Caco-2 (cell line): ENCODE results near the gene CFAP61. TPM values are rescaled to one million over a fixed set of nuclear protein-coding genes. Genes with fewer than 3 reads are reported as not detected.
"Not testable (repeated sequence)": the region's sequence is repeated elsewhere in the genome, so short reads cannot be mapped to it uniquely, and the experiment has no call there.

Source experiments
- BruUV-seq: library from RNA; stranded (reverse); fragments of 400-500 nt; replicated peaks from 2 replicates; lab custom pipeline; 2021; lab: Mats Ljungman, UMichigan
- CTCF ChIA-PET: fragments of 300-600 bp; sonication (Branson Sonifier 250); formaldehyde crosslinking; loops from one replicate; lab custom pipeline; 2022; ENCODE audit warnings: antibody characterized with exemption; lab: Charles Lee
- POLR2A ChIA-PET: fragments of 300-600 bp; sonication (Branson Sonifier 250); formaldehyde crosslinking; loops from one replicate; lab custom pipeline; 2022; ENCODE audit warnings: antibody characterized with exemption; lab: Charles Lee
- DNase-seq, 2 experiments: peaks; one replicate each; pipeline versions ENCODE4 v3.0.0 to v3.0.0-alpha.2; 2020 to 2022
- H3K27me3 ChIP-seq: replicated peaks from 2 replicates; pipeline ENCODE4 v1.6.0; 2011; ENCODE audit warnings: low read length; ENCODE audit not compliant: control insufficient read depth, insufficient read depth
- H3K36me3 ChIP-seq: 2 replicates; pipeline ENCODE4 v1.5.1; 2011; ENCODE audit warnings: low read length; ENCODE audit not compliant: control insufficient read depth, insufficient read depth
- H3K4me1 ChIP-seq: fragments of 250-450 bp; sonication (Bioruptor Pico); 2 replicates; pipeline ENCODE4 v1.5.1; 2020; ENCODE audit warnings: mild to moderate bottlenecking
- H3K4me3 ChIP-seq: 2 replicates; pipeline ENCODE4 v1.5.1; 2011; ENCODE audit warnings: low read depth, mild to moderate bottlenecking, control low read depth, low read length
- H3K9me3 ChIP-seq: fragments of 250-450 bp; sonication (Bioruptor Pico); 2 replicates; pipeline ENCODE4 v1.5.1; 2020; ENCODE audit warnings: mild to moderate bottlenecking, moderate library complexity
- H3K27ac Mint-ChIP-seq: one replicate; pipeline ENCODE4 v1.8.0; 2022; ENCODE audit warnings: mixed read lengths; ENCODE audit not compliant: unreplicated experiment
- H3K27me3 Mint-ChIP-seq: one replicate; pipeline ENCODE4 v1.8.0; 2022; ENCODE audit warnings: mixed read lengths; ENCODE audit not compliant: insufficient read depth, unreplicated experiment
- H3K36me3 Mint-ChIP-seq: one replicate; pipeline ENCODE4 v1.8.0; 2022; ENCODE audit warnings: mild to moderate bottlenecking, mixed read lengths; ENCODE audit not compliant: insufficient read depth, unreplicated experiment
- H3K4me1 Mint-ChIP-seq: one replicate; pipeline ENCODE4 v1.8.0; 2022; ENCODE audit warnings: low read depth, mixed read lengths; ENCODE audit not compliant: unreplicated experiment
- H3K4me3 Mint-ChIP-seq: one replicate; pipeline ENCODE4 v1.8.0; 2022; ENCODE audit warnings: mild to moderate bottlenecking, moderate library complexity, mixed read lengths; ENCODE audit not compliant: unreplicated experiment
- H3K9me3 Mint-ChIP-seq: one replicate; pipeline ENCODE4 v1.8.0; 2022; ENCODE audit warnings: mixed read lengths; ENCODE audit not compliant: unreplicated experiment
- CTCF ChIP-seq, 2 experiments: fragments of 200-600 bp in 1 of 2; IDR thresholded peaks; 1 replicate in 1 of 2; 2 replicates in 1 of 2; pipeline versions ENCODE4 v1.5.1 to v1.8.0; 2011 to 2022; ENCODE audit warnings: antibody characterized with exemption in 1 of 2, control low read depth in 1 of 2, inconsistent platforms in 1 of 2, low read depth in 1 of 2, low read length in 1 of 2, mild to moderate bottlenecking in 1 of 2, moderate library complexity in 1 of 2; ENCODE audit not compliant: insufficient read depth in 1 of 2, severe bottlenecking in 1 of 2, unreplicated experiment in 1 of 2
- intact Hi-C: fragments of 100-400 bp; cut with micrococcal nuclease; formaldehyde crosslinking; loops from one replicate; pipeline ENCODE4 v1.10.0; 2022; ENCODE audit not compliant: unreplicated experiment
- total RNA-seq: library from RNA; stranded (reverse); gene quantifications from 2 replicates; pipeline ENCODE4 v1.2.3, GENCODE V29; 2022

CFAP61 gene
- total RNA-seq, 1 experiment from 2014 or later, result not detected

- intact Hi-C loops, result no loop called here
- TF ChIP-seq CTCF (IDR thresholded peaks at IDR 0.05; ENCODE audit: insufficient read depth in 1 of 2, low read depth in 1 of 2, low read length in 1 of 2, severe bottlenecking in 1 of 2, unreplicated experiment in 1 of 2), result no peak
- Mint-ChIP-seq H3K4me3 (no peak overlapping the region), H3K27ac (no peak overlapping the region), H3K36me3 (no peaks in the 10 kb centered on the region), H3K4me1 (no peaks in the 10 kb centered on the region), H3K9me3 (no peaks in the 10 kb centered on the region), H3K27me3 (peaks cover 20% of the 10 kb centered on the region)
- no peaks in the 10 kb centered on the region for H3K27me3 ChIP-seq
- DNase-seq, result no peak
- H3K36me3 ChIP-seq, result no peaks in the 10 kb centered on the region
- no peaks in the 10 kb centered on the region for H3K4me1 ChIP-seq
- no peaks in the 10 kb centered on the region; the same call in 1 of the 2 replicates for H3K9me3 ChIP-seq
- H3K4me3 ChIP-seq, result no peak overlapping the region
- ChIA-PET CTCF (no interaction called here), POLR2A (no interaction called here)
- no TSS peak for BruUV-seq
These were observed 291.6 kb downstream of the CFAP61 start for GRCh38 chr20:20343932-20344331.

DNA sequence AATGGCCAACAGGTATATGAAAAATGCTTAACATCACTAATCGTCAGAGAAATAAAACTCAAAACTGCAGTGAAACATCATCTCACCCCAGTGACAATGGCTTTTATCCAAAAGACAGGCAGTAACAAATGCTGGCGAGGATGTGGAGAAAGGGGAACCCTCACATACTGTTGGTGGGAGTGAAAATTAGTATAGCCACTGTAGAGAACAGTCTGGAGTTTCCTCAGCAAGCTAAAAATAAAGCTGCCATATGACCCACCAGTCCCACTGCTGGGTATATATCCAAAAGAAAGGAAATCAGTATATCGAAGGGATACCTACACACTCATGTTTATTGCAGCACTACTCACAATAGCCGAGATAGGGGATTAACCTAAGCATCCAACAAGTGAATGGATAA, 292.1 kb downstream of the CFAP61 start:
- TF ChIP-seq CTCF (IDR thresholded peaks at IDR 0.05; ENCODE audit: insufficient read depth in 1 of 2, low read depth in 1 of 2, low read length in 1 of 2, severe bottlenecking in 1 of 2, unreplicated experiment in 1 of 2), result no peak
- Mint-ChIP-seq H3K4me3 (no peak overlapping the region), H3K4me1 (no peaks in the 10 kb centered on the region), H3K27me3 (peaks cover 23% of the 10 kb centered on the region), H3K36me3 (no peaks in the 10 kb centered on the region), H3K27ac (no peak overlapping the region), H3K9me3 (no peaks in the 10 kb centered on the region)
- CTCF ChIA-PET, result no interaction called here
- no peaks in the 10 kb centered on the region for H3K27me3 ChIP-seq
- no peak for DNase-seq
- no peaks in the 10 kb centered on the region; the same call in 1 of the 2 replicates for H3K9me3 ChIP-seq
- no peaks in the 10 kb centered on the region for H3K36me3 ChIP-seq
- intact Hi-C loops, result no loop called here
- POLR2A ChIA-PET, result no interaction called here
- H3K4me1 ChIP-seq, result no peaks in the 10 kb centered on the region
- H3K4me3 ChIP-seq, result no peak overlapping the region
- no TSS peak for BruUV-seq

DNA sequence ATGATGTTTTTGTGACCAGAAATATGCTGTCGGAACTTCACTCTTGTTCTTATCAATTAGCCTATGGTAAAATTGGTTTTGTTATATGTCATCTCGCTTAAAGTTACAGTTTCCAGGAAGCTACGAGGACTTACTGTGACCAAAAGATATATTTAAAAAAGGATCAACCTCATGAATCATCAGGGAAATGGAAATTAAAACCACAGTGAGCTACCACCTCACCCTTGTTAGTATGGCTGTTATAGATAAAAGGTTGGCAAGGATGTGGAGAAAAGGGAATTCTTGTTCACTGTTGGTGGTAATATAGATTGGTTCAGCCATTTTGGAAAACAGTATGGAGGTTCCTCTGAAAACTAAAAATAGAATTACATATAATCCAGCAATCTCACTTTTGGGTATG, 301.2 kb downstream of the CFAP61 start:
- Mint-ChIP-seq H3K9me3 (no peaks in the 10 kb centered on the region), H3K4me1 (no peaks in the 10 kb centered on the region), H3K4me3 (no peak overlapping the region), H3K27ac (no peak overlapping the region), H3K27me3 (peaks cover 3% of the 10 kb centered on the region), H3K36me3 (no peaks in the 10 kb centered on the region)
- no peak for TF ChIP-seq CTCF (IDR thresholded peaks at IDR 0.05; ENCODE audit: insufficient read depth in 1 of 2, low read depth in 1 of 2, low read length in 1 of 2, severe bottlenecking in 1 of 2, unreplicated experiment in 1 of 2)
- ChIA-PET CTCF (no interaction called here), POLR2A (no interaction called here)
- intact Hi-C loops, result no loop called here
- DNase-seq, result no peak
- no peaks in the 10 kb centered on the region for H3K36me3 ChIP-seq
- BruUV-seq, result no TSS peak
- no peaks in the 10 kb centered on the region; the same call in 1 of the 2 replicates for H3K27me3 ChIP-seq
- no peak overlapping the region for H3K4me3 ChIP-seq
- H3K4me1 ChIP-seq, result no peaks in the 10 kb centered on the region
- no peaks in the 10 kb centered on the region for H3K9me3 ChIP-seq

DNA sequence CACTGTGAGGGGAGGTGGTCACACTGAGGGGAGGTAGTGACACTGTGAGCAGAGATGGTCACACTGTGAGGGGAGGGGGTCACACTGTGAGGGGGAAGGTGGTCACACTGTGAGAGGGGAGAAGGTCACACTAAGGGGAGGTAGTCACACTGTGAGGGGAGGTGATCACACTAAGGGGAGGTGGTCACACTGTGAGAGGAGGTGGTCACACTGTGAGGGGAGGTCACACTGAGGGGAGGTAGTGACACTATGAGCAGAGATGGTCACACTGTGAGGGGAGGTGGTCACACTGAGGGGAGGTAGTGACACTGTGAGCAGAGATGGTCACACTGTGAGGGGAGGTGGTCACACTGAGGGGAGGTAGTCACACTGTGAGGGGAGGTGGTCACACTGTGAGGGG, 303.2 kb downstream of the CFAP61 start:
- H3K9me3 Mint-ChIP-seq, intact Hi-C loops, POLR2A ChIA-PET, DNase-seq, H3K27me3 Mint-ChIP-seq, H3K27ac Mint-ChIP-seq, BruUV-seq, H3K36me3 Mint-ChIP-seq, H3K36me3 ChIP-seq, H3K4me1 ChIP-seq, CTCF ChIA-PET, H3K4me3 ChIP-seq, H3K9me3 ChIP-seq, H3K4me1 Mint-ChIP-seq, H3K4me3 Mint-ChIP-seq, H3K27me3 ChIP-seq: not testable (repeated sequence)
